Stimulated activated naive CD8-positive, alpha-beta T cell treated with anti-CD3 and anti-CD28 coated beads, Interleukin-15, Interleukin-2, amounts not matched to agents 100 ng/mL and 50 ng/mL, for 24 hours (primary cell): ENCODE data around the gene PAX7.
A peak's percentile ranks its signal among the peaks of the same experiment; 100 is the strongest.

Experiments
- H3K27ac Mint-ChIP-seq: one replicate; pipeline ENCODE4 v1.8.0; 2021; ENCODE audit warnings: mild to moderate bottlenecking, mixed read lengths
- H3K27me3 Mint-ChIP-seq: one replicate; pipeline ENCODE4 v1.8.0; 2021; ENCODE audit warnings: mixed read lengths
- H3K36me3 Mint-ChIP-seq: one replicate; pipeline ENCODE4 v1.8.0; 2021; ENCODE audit warnings: low read depth, mixed read lengths
- H3K4me1 Mint-ChIP-seq: one replicate; pipeline ENCODE4 v1.8.0; 2021; ENCODE audit warnings: low read depth, mixed read lengths
- H3K4me3 Mint-ChIP-seq: one replicate; pipeline ENCODE4 v1.8.0; 2021; ENCODE audit warnings: mild to moderate bottlenecking, mixed read lengths
- H3K9me3 Mint-ChIP-seq: one replicate; pipeline ENCODE4 v1.8.0; 2021; ENCODE audit warnings: mixed read lengths

The PAX7 gene

DNA sequence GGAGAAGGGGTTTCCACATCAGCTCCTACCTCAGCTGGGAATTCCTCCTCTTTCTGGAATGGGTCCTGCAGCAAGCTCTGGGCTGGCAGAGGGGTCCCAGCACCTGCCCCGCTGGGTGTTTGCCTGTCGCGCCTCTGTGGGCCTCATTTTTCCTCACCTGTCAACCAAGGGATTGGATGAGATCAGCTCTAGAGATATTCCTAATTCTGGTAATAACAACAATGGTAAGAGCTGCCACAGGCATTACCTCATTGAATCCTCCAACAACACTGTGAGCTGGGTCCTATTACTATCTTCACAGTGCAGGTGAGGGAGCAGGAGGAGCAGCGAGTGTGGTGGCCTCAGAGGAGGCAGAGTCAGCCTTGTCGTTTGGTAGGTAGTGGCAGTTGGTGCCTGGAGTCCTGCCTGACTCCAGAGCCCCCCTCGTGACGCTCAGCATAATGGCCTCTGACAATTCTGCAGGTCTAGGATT is 23.3 kb upstream of the PAX7 start:
- Mint-ChIP-seq H3K27ac (no peak overlapping the region), H3K36me3 (no peaks in the 10 kb centered on the region), H3K4me1 (no peaks in the 10 kb centered on the region), H3K4me3 (no peak overlapping the region), H3K9me3 (no peaks in the 10 kb centered on the region), H3K27me3 (peaks cover 16% of the 10 kb centered on the region)

- Mint-ChIP-seq H3K4me1 (no peaks in the 10 kb centered on the region), H3K9me3 (no peaks in the 10 kb centered on the region), H3K27me3 (peaks cover 16% of the 10 kb centered on the region), H3K4me3 (no peak overlapping the region), H3K27ac (no peak overlapping the region), H3K36me3 (no peaks in the 10 kb centered on the region)
These were observed 22.1 kb upstream of the PAX7 start for GRCh38 chr1:18608534-18608933.

DNA sequence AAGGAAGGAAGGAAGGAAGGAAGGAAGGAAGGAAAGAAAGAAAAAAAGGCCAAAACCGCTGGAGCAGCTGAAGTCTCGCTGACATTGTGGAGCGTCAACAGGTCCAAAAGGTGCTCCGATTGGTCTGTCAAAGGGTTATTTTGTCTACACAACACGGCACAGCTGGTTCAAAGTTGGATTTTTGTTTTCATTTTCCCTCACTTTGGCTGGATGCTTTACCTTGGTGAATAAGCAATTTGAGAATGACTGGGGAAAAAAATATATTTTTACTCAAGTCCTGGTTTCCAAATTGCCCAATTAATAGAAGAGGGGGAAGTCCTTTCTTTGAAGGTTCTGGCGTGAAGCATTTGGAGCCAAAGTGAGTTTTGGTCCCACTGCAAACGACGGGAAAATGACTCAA is 19.3 kb upstream of the PAX7 start:
- Mint-ChIP-seq H3K27ac (no peak overlapping the region), H3K4me1 (no peaks in the 10 kb centered on the region), H3K36me3 (no peaks in the 10 kb centered on the region), H3K27me3 (peaks cover 22% of the 10 kb centered on the region), H3K4me3 (no peak overlapping the region), H3K9me3 (no peaks in the 10 kb centered on the region)

DNA sequence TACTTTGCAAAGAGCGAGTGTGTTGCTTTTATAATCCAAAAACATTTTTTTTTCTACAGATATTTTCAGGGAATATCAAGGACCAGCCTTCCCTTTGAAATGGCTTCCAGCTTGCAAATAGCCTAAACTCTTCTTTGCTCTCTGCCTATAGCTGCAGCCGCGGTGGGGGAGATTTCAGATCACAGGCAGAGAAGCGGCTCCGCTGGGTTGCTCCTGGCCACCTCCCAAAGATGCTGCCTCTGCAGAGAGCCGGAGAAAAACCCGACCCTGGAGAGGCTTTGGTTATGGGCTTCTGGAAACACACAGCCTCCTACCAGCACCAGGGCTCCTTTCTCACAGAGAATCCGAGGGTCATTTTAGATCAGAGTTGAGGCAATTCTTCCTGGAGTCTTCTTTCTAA is 18.6 kb upstream of the PAX7 start:
- Mint-ChIP-seq H3K9me3 (no peaks in the 10 kb centered on the region), H3K4me1 (no peaks in the 10 kb centered on the region), H3K27ac (no peak overlapping the region), H3K27me3 (peaks cover 25% of the 10 kb centered on the region), H3K4me3 (no peak overlapping the region), H3K36me3 (no peaks in the 10 kb centered on the region)

DNA sequence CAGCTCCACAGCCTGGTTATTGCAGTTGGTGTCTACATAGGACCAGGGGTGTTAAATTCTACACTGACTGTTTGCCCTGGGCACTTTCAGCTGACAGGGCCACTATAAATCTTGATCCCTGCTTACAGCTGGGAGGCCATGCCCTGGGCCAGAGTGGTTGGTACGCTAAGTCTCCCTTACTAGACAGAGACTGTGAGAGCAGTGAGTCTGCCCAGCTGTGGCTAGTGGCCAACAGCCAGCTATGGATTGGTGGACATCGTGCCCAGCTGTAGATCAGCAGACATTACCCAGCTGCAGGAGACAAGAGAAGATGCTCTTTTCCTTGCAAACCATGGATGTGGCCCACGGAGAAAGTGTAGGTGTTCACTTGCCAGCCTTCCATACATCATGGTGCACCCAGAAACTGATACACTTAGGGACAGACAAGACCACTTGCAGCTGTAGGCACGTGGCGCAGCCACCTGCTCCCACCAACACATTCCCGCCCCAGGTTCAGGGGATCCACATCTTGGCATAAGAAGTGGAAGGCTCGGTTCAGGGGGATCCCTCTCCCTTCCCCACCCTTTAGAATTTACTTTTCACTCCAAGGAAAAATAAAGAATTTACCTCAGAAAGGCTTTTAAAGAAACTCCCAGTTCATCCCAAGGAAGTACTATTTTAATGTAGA is 16.4 kb upstream of the PAX7 start:
- no peaks in the 10 kb centered on the region for H3K9me3 Mint-ChIP-seq
- H3K27me3 Mint-ChIP-seq, result peaks cover 29% of the 10 kb centered on the region
- no peak overlapping the region for H3K27ac Mint-ChIP-seq
- H3K4me3 Mint-ChIP-seq, result no peak overlapping the region
- no peaks in the 10 kb centered on the region for H3K36me3 Mint-ChIP-seq
- H3K4me1 Mint-ChIP-seq, result peaks cover 7% of the 10 kb centered on the region

GRCh38 chr1:18618546-18619466 is 11.8 kb upstream of the PAX7 start:
- H3K4me3 Mint-ChIP-seq, result no peak overlapping the region
- H3K9me3 Mint-ChIP-seq, result no peaks in the 10 kb centered on the region
- no peak overlapping the region for H3K27ac Mint-ChIP-seq
- peaks cover 7% of the 10 kb centered on the region for H3K4me1 Mint-ChIP-seq
- peaks cover 37% of the 10 kb centered on the region for H3K27me3 Mint-ChIP-seq
- H3K36me3 Mint-ChIP-seq, result no peaks in the 10 kb centered on the region

DNA sequence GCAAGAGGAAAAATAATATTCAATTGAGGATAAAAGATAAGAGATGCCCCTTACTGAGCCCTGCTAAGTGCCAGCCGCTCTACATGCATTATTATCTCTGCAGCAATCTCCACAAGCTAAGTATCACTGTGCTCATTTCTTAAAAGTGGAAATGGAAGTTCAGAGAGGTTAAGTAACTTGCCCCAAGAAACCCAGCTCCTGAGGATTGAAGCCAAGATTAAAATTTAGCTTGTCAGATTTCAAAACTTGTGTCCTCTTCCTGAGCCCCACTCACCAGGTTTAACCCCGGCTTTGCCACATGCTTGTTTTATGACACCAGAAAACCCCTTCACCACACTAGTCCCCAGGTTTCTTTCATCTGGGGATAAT is 11.2 kb upstream of the PAX7 start:
- no peaks in the 10 kb centered on the region for H3K9me3 Mint-ChIP-seq
- H3K36me3 Mint-ChIP-seq, result no peaks in the 10 kb centered on the region

GRCh38 chr1:18628511-18628910 is 2.1 kb upstream of the PAX7 start:
- Mint-ChIP-seq H3K27me3 (peaks cover 84% of the 10 kb centered on the region), H3K4me1 (peaks cover 15% of the 10 kb centered on the region), H3K27ac (no peak overlapping the region), H3K9me3 (no peaks in the 10 kb centered on the region), H3K4me3 (no peak overlapping the region), H3K36me3 (no peaks in the 10 kb centered on the region)

More for the DNA sequence above, 11.2 kb upstream of the PAX7 start:
- no peak overlapping the region for H3K27ac Mint-ChIP-seq
- peaks cover 42% of the 10 kb centered on the region for H3K27me3 Mint-ChIP-seq
- no peak overlapping the region for H3K4me3 Mint-ChIP-seq
- H3K4me1 Mint-ChIP-seq, result peaks cover 7% of the 10 kb centered on the region

GRCh38 chr1:18629659-18630510 is 761 bp upstream of the PAX7 start:
- Mint-ChIP-seq H3K27me3 (peaks cover 87% of the 10 kb centered on the region), H3K9me3 (no peaks in the 10 kb centered on the region), H3K4me3 (no peak overlapping the region), H3K36me3 (no peaks in the 10 kb centered on the region), H3K4me1 (peaks cover 15% of the 10 kb centered on the region), H3K27ac (no peak overlapping the region)

- H3K27me3 Mint-ChIP-seq, result peaks cover 90% of the 10 kb centered on the region
- H3K4me1 Mint-ChIP-seq, result peaks cover 23% of the 10 kb centered on the region
- peak overlapping the region; percentile 28 for H3K4me3 Mint-ChIP-seq
- no peaks in the 10 kb centered on the region for H3K9me3 Mint-ChIP-seq
- no peaks in the 10 kb centered on the region for H3K36me3 Mint-ChIP-seq
- H3K27ac Mint-ChIP-seq, result no peak overlapping the region
These were observed 1.0 kb downstream of the PAX7 start for GRCh38 chr1:18631496-18632217.

DNA sequence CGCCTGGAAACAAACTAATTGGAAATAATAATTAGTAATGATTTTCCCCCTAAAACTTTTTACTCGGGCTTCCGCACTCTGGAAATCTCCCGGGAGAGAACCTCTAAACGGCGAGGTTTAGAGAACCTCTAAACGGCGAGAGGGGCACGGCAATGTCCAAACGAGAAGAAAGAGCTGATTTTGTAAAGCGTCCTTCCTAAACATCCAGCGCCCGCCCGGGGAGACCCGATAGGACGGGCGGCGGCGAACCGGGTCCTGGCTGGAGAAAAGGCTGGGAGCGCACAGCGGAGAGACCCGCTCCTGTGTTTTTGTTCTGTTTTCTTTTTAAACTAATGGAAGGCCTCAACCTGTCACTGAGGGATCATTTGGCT is 1.6 kb downstream of the PAX7 start:
- Mint-ChIP-seq H3K36me3 (no peaks in the 10 kb centered on the region), H3K4me3 (peak overlapping the region; percentile 28), H3K27ac (no peak overlapping the region), H3K4me1 (peaks cover 27% of the 10 kb centered on the region), H3K27me3 (peaks cover 92% of the 10 kb centered on the region), H3K9me3 (no peaks in the 10 kb centered on the region)

GRCh38 chr1:18632783-18633421 is 2.3 kb downstream of the PAX7 start:
- H3K4me3 Mint-ChIP-seq, result no peak overlapping the region
- peak overlapping the region; percentile 63 for H3K27ac Mint-ChIP-seq
- peaks cover 92% of the 10 kb centered on the region for H3K27me3 Mint-ChIP-seq

GRCh38 chr1:18633422-18634155 is 2.9 kb downstream of the PAX7 start:
- Mint-ChIP-seq H3K27me3 (peaks cover 92% of the 10 kb centered on the region), H3K4me1 (peaks cover 31% of the 10 kb centered on the region), H3K9me3 (no peaks in the 10 kb centered on the region), H3K36me3 (no peaks in the 10 kb centered on the region), H3K4me3 (no peak overlapping the region), H3K27ac (peak overlapping the region; percentile 63)

More at GRCh38 chr1:18632783-18633421, 2.3 kb downstream of the PAX7 start:
- no peaks in the 10 kb centered on the region for H3K9me3 Mint-ChIP-seq
- no peaks in the 10 kb centered on the region for H3K36me3 Mint-ChIP-seq
- peaks cover 31% of the 10 kb centered on the region for H3K4me1 Mint-ChIP-seq
